Amniotic epithelial cell (primary cell): ENCODE results near the gene MED7.
"Not testable (repeated sequence)": the region's sequence is repeated elsewhere in the genome, so short reads cannot be mapped to it uniquely, and the experiment has no call there.

Experiments used
- DNase-seq: peaks from one replicate; pipeline ENCODE4 v3.0.0-alpha.2; 2010; ENCODE audit warnings: low read depth

The MED7 gene, protein sequence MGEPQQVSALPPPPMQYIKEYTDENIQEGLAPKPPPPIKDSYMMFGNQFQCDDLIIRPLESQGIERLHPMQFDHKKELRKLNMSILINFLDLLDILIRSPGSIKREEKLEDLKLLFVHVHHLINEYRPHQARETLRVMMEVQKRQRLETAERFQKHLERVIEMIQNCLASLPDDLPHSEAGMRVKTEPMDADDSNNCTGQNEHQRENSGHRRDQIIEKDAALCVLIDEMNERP

DNA sequence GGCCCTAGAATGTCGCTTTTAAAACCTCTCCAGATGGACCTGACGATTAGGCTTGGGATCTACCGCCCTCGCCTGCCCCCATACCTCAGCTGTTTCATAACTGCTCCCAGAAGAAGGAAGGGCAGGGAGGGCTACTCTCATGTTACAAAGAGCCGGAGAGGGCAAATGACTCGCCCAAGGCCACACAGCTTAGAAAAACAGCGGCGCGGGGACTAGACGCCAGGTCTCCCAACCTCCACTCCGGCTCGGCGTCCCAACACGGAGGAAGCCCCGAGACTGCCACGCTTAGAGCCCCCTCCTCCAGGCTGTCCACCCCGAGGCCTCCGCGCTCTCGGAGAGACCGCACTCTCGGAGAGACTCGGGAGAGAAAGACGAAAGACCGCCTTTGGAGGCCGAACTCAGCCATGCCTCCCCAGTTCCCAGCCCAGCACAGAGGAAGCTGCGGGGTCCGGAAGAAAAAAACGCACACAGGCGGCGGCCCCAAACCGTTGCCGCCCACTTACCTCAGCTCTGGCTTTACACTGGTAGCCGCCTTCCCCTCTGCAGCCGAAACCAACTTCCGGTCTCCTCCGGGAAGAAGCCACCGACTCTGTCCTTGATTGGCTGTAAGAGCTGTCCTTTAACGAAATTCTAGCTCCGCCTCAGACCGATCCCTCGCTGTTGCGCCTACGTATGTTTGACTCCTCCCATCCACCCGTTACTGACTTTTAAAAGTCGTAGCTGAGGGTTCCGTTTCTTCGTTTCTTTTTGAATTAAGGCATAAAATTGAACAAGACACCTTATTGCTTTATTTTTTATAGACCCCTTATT is at the start of gene MED7:
Gene MED7, minus strand, starts transcription at position 549 of the 810 bp plus-strand sequence. CDS start 3,434 bp downstream, outside the sequence.
- peak; percentile 99 for DNase-seq

GRCh38 chr5:157189223-157189622 is 46.6 kb upstream of the MED7 start:
- DNase-seq: no peak

DNA sequence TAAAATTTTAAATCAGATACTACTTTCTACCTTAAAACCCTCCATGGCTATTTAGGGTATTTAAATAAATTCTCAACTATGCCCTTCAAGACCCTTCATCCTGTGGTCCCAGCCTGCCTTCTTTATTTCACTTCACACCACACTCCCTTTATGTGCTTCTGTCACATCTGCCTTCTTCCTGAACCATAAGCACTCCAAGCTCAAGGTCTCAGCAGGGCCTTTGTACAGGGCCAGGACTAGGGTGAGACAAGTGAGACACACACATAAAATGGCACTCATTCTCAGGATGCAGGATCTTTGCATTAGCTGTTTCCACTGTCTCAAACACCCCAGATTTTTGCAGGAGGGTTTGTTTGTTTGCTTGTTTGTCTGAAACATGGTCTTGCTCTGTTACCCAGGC is 45.6 kb upstream of the MED7 start:
- no peak for DNase-seq

GRCh38 chr5:157187046-157187754 is 44.5 kb upstream of the MED7 start:
- DNase-seq: no peak

DNA sequence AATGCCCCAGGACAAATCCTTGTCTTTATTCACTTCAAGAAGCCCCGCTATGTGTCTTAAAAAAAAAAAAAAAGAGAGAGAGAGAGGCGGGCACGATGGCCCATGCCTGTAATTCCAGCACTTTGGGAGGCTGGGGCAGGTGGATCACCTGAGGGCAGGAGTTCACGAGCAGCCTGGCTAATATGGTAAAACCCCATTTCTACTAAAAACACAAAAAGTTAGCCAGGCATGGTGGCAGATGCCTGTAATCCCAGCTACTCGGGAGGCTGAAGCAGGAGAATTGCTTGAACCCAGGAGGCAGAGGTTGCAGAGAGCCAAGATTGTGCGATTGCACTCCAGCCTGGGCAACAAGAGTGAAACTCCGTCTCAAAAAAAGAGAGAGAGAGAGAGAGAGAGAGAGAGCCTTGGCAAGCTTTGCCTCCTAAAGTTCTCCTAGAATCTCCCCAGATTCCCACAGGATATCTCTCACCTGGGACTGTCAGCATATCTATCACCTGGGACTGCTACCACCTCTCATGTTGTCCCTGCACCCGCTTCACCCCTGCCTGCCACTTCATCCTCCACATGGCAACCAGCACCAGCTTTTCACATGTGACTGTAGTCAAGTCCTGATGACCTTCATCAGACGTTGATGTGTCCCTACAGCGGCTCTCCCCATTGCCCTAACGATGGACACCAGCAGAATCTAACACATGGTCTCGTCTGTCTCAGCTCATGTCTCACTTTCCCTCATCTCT is 43.8 kb upstream of the MED7 start:
- no peak for DNase-seq

GRCh38 chr5:157185122-157185521 is 42.5 kb upstream of the MED7 start:
- DNase-seq: not testable (repeated sequence)

- DNase-seq: no peak
Observed at GRCh38 chr5:157184117-157184670, 41.5 kb upstream of the MED7 start.

DNA sequence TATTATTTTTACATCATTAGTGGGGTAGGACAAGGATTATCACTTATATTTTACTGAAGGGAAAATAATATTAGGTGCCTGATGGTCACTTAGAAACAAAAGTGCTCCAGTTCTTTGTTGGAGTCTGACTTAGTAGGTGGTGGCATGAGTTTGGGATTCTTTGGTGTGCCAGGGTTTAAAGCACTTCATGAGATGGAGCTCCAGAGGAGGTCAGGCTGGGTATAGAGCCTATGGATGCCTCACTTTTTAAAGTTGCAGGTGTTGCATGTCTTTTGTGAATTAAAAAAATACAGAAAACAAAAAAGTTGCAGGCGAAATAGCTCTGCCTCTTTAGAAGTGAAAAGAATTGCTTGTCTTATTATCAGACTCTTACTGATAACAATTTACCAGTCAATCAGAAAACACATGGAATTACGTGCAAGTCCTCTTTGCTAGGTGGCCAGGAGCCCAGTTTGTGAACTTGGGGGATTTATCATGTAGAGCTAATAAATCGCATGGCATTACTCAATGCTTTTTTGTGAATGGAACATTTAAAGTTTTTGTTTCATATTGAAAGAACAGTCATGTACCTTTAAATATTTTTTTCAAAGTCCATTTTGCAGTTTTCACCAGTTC is 39.6 kb upstream of the MED7 start:
- no peak for DNase-seq

- no peak for DNase-seq
Observed at GRCh38 chr5:157180374-157181264, 38.0 kb upstream of the MED7 start, which contains the start of gene ITK. ITK (plus strand) TSS chr5:157180840; CDS start chr5:157180978, 138 bp downstream.

- DNase-seq: no peak
Observed at GRCh38 chr5:157178966-157179365, 36.3 kb upstream of the MED7 start.

- no peak for DNase-seq
Observed at GRCh38 chr5:157177953-157178352, 35.3 kb upstream of the MED7 start.

GRCh38 chr5:157175071-157175612 is 32.5 kb upstream of the MED7 start:
- no peak for DNase-seq

DNA sequence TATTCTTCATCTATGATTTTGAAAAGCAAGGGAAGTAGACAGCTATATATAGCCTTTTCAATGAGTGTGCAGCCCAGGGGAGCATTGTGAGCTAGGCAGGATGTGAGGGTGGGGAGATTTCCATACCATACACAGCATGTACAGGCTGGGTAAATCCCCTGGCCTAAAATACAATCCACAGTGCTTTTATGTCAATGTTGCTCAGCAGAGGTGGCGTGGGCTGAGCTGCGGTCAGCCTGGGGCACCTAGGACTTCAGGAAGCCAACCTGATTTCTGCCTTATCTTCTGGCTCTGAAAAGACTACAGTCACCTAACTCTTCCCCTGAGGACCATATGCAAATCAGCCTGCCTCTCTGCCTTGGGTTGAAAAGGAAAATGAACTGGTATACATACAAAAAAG is 29.7 kb upstream of the MED7 start:
- no peak for DNase-seq

- DNase-seq: no peak
Observed at GRCh38 chr5:157168286-157168685, 25.6 kb upstream of the MED7 start.

DNA sequence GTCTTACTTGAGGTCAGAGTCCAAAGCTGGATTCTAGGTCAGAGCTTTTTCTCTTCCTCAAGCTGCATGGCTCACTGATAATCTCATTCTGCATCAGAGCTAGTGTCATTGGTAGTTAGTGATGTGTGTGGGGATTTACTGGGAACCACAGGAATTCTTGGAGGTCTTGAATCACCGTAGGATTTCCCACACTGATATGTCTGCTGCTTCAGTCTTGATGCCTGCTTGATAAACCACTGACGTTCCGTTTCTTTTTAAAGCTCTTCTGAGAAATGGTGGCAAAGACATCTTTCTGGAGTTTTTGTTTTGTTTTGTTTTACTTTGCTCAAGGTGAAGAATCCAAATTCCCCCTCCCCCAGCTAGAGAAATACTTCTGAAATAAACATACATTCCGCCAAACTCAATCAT is 24.6 kb upstream of the MED7 start:
- peak; percentile 98 for DNase-seq

GRCh38 chr5:157166214-157167213 is 23.8 kb upstream of the MED7 start, which contains the start of gene GARIN3:
GARIN3 (minus strand) TSS chr5:157166264; CDS start chr5:157166168, 96 bp downstream.
- DNase-seq: no peak

GRCh38 chr5:157165668-157166067 is 23.0 kb upstream of the MED7 start:
- DNase-seq: no peak

DNA sequence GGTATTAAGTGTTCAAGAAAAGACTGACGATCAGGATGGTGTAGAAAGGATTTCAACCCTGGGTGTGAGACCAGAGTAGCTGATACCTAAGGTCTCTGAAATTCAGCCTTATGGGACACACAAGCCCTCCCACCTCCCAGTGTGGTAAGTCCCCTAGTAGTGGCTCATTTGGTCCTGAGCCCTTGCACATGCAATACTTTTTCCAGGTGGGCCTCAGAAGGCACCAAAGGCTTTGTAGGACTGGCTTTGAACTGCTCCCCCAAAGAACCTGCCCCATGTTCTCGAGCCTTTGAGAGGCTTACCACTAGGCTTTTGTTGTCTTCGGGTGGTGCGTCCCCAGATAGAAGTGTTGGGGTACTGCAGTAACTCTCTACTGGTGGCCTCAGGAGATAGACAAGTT is 22.6 kb upstream of the MED7 start:
- DNase-seq: no peak

DNA sequence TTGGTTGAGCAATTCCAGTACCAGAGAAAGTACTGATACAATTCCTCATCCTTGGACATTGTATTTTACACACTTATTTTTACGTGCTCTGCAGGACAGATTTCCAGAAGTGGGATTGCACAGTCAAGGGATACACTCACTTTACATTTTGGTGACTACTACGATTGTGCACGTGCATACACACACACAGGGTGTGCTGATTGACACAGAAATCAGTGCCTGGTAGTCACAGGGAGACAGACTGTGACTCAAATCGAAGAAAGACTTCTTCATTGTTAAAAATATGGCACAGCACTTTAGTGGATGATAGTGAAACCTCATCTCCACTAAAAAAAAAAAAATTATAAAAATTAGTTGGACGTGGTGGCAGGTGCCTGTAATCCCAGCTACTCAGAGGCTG is 21.9 kb upstream of the MED7 start:
- DNase-seq: no peak
